ENCODE results near the gene GAS6.
"Not testable (repeated sequence)": the region's sequence is repeated elsewhere in the genome, so short reads cannot be mapped to it uniquely, and the experiment has no call there.

GAS6 gene

GRCh38 chr13:113886561-113887112 is 22.8 kb upstream of the GAS6 start:
- no peak for DNase-seq

- no peak for DNase-seq
Measured at GRCh38 chr13:113884821-113885220, 20.9 kb upstream of the GAS6 start.

GRCh38 chr13:113883921-113884804 is 20.3 kb upstream of the GAS6 start:
- DNase-seq: no peak

- DNase-seq: no peak
Measured at GRCh38 chr13:113883314-113883811, 19.5 kb upstream of the GAS6 start.

GRCh38 chr13:113882716-113883115 is 18.8 kb upstream of the GAS6 start:
- no peak for DNase-seq

GRCh38 chr13:113882267-113882630 is 18.4 kb upstream of the GAS6 start:
- no peak for DNase-seq

GRCh38 chr13:113881614-113882266 is 17.9 kb upstream of the GAS6 start:
- DNase-seq: no peak

GRCh38 chr13:113880651-113881611 is 17.1 kb upstream of the GAS6 start:
- DNase-seq: peak; percentile 13

GRCh38 chr13:113879494-113880360 is 15.9 kb upstream of the GAS6 start:
- DNase-seq: no peak

- DNase-seq: no peak
Measured at GRCh38 chr13:113879017-113879416, 15.1 kb upstream of the GAS6 start.

GRCh38 chr13:113877149-113877990 is 13.5 kb upstream of the GAS6 start:
- DNase-seq: no peak

- DNase-seq: no peak
Measured at GRCh38 chr13:113876346-113877148, 12.7 kb upstream of the GAS6 start.

GRCh38 chr13:113875837-113876281 is 12.0 kb upstream of the GAS6 start:
- no peak for DNase-seq

- no peak for DNase-seq
Measured at GRCh38 chr13:113875429-113875815, 11.5 kb upstream of the GAS6 start.

GRCh38 chr13:113874579-113875428 is 10.9 kb upstream of the GAS6 start:
- DNase-seq: no peak

- no peak for DNase-seq
Measured at GRCh38 chr13:113874177-113874576, 10.3 kb upstream of the GAS6 start.

GRCh38 chr13:113869263-113869662 is 5.4 kb upstream of the GAS6 start:
- no peak for DNase-seq

- DNase-seq: not testable (repeated sequence)
Measured at GRCh38 chr13:113867913-113868312, 4.0 kb upstream of the GAS6 start.

GRCh38 chr13:113865427-113865826 is 1.6 kb upstream of the GAS6 start:
- no peak for DNase-seq
